Mucosa of gallbladder (tissue), 1 donor: ENCODE results near the gene PPP6R1. TPM values are rescaled to one million over a fixed set of nuclear protein-coding genes. Genes with fewer than 3 reads are reported as not detected.
"Not testable (repeated sequence)": the region's sequence is repeated elsewhere in the genome, so short reads cannot be mapped to it uniquely, and the experiment has no call there.

Experiments
- DNase-seq: peaks from one replicate; pipeline ENCODE4 v3.0.0-alpha.2; 2020; ENCODE audit warnings: low spot score
- total RNA-seq: library from RNA; stranded (reverse); gene quantifications from one replicate; pipeline ENCODE4 v1.2.1, GENCODE V29; 2021
- donor health status: DM: no; HTN: no; CAD: no.

Gene PPP6R1
- total RNA-seq, 1 donor from 2014 or later: 108 TPM

GRCh38 chr19:55241935-55242464, 16.8 kb downstream of the PPP6R1 start:
- no peak for DNase-seq

- DNase-seq: no peak
Observed at GRCh38 chr19:55241143-55241934, 17.5 kb downstream of the PPP6R1 start.

GRCh38 chr19:55240713-55241020, 18.1 kb downstream of the PPP6R1 start:
- DNase-seq: no peak

- no peak for DNase-seq
Observed at GRCh38 chr19:55239004-55239403, 19.8 kb downstream of the PPP6R1 start.

- DNase-seq: no peak
Observed at GRCh38 chr19:55238030-55238429, 20.8 kb downstream of the PPP6R1 start.

- DNase-seq: no peak
Observed at GRCh38 chr19:55232986-55233385, 25.8 kb downstream of the PPP6R1 start.

GRCh38 chr19:55232286-55232602, 26.6 kb downstream of the PPP6R1 start:
- DNase-seq: no peak

GRCh38 chr19:55231391-55232285, 27.2 kb downstream of the PPP6R1 start:
- no peak for DNase-seq

- no peak for DNase-seq
Observed at GRCh38 chr19:55230780-55231179, 28.0 kb downstream of the PPP6R1 start.

- DNase-seq: no peak
Observed at GRCh38 chr19:55230329-55230728, 28.5 kb downstream of the PPP6R1 start.

GRCh38 chr19:55229789-55230182, 29.0 kb downstream of the PPP6R1 start:
- DNase-seq: no peak

- DNase-seq: no peak
Observed at GRCh38 chr19:55229145-55229788, 29.6 kb downstream of the PPP6R1 start.

GRCh38 chr19:55228403-55229031, 30.3 kb downstream of the PPP6R1 start, which contains the start of gene TMEM86B:
Gene TMEM86B (minus strand): TSS chr19:55228763. CDS start chr19:55228741, 22 bp downstream.
- peak; percentile 84 for DNase-seq

- peak; percentile 39 for DNase-seq
Observed at GRCh38 chr19:55228015-55228391, 30.8 kb downstream of the PPP6R1 start.

- no peak for DNase-seq
Observed at GRCh38 chr19:55227241-55228014, 31.4 kb downstream of the PPP6R1 start.

GRCh38 chr19:55226788-55227187, 32.0 kb downstream of the PPP6R1 start:
- no peak for DNase-seq

- DNase-seq: no peak
Observed at GRCh38 chr19:55226273-55226672, 32.5 kb downstream of the PPP6R1 start.

GRCh38 chr19:55225415-55225958, 33.3 kb downstream of the PPP6R1 start:
- no peak for DNase-seq

GRCh38 chr19:55224679-55225414, 34.0 kb downstream of the PPP6R1 start:
- not testable (repeated sequence) for DNase-seq
